Measurements from ENCODE around the gene PHRF1. TPM values are rescaled to one million over a fixed set of nuclear protein-coding genes. Genes with fewer than 3 reads are reported as not detected.
A peak's percentile ranks its signal among the peaks of the same experiment; 100 is the strongest.

PHRF1 gene
- total RNA-seq, 1 donor from 2014 or later, result 21.1 TPM

GRCh38 chr11:623349-623869, 47.1 kb downstream of the PHRF1 start:
- no peak overlapping the region for H3K4me3 ChIP-seq (ENCODE audit: low read depth, low read length)
- peaks cover 4% of the 10 kb centered on the region for H3K27me3 ChIP-seq (ENCODE audit: control insufficient read depth, insufficient read depth, low read length)
- DNase-seq (ENCODE audit: low read depth) (no peak), FAIRE-seq (no peak)
- peaks cover 3% of the 10 kb centered on the region for H3K36me3 ChIP-seq (ENCODE audit: control insufficient read depth, insufficient read depth, low read length)
- TF ChIP-seq, protein P1, sequence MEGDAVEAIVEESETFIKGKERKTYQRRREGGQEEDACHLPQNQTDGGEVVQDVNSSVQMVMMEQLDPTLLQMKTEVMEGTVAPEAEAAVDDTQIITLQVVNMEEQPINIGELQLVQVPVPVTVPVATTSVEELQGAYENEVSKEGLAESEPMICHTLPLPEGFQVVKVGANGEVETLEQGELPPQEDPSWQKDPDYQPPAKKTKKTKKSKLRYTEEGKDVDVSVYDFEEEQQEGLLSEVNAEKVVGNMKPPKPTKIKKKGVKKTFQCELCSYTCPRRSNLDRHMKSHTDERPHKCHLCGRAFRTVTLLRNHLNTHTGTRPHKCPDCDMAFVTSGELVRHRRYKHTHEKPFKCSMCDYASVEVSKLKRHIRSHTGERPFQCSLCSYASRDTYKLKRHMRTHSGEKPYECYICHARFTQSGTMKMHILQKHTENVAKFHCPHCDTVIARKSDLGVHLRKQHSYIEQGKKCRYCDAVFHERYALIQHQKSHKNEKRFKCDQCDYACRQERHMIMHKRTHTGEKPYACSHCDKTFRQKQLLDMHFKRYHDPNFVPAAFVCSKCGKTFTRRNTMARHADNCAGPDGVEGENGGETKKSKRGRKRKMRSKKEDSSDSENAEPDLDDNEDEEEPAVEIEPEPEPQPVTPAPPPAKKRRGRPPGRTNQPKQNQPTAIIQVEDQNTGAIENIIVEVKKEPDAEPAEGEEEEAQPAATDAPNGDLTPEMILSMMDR (IDR thresholded peaks at IDR 0.05; ENCODE audit: insufficient read depth, low read length, severe bottlenecking), result no peak

DNA sequence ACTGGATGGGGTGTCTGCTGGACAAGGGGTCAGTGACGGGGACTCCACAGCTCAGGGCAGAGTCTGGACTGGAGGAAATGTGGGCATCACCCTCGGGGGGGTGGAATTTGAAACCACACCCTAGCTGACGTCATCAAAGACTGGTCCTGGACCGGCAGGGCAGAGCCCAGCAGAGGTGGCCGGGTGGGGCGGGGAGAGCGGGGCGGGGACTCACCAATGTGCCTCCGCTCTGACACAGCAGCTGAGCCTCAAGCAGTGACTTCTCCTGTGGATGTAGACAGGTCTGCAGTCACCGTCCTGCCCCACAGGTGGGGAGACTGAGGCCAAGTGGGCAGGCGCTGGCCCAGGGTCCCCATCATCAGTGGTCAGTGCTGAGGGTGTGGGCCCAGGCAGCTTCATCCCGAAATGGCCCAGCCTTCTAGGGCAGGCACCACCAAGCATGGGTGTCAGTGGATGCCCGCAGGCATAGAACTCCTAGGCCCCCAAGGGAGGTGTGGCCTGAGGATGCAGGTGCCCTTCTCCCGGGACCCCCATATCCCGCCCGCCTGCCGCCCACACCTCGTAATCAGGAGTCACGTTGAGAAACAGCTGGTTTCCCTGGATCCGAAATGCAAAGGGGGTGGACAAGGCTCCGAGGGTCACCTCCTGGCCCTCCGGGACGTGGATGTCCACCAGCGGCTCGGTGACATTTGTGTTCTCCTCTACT, 47.9 kb downstream of the PHRF1 start:
- TF ChIP-seq, protein P1 (IDR thresholded peaks at IDR 0.05; ENCODE audit: insufficient read depth, low read length, severe bottlenecking), result no peak
- H3K4me3 ChIP-seq (ENCODE audit: low read depth, low read length), result no peak overlapping the region
- H3K27me3 ChIP-seq (ENCODE audit: control insufficient read depth, insufficient read depth, low read length), result peaks cover 4% of the 10 kb centered on the region
- peaks cover 3% of the 10 kb centered on the region for H3K36me3 ChIP-seq (ENCODE audit: control insufficient read depth, insufficient read depth, low read length)
- DNase-seq (ENCODE audit: low read depth) (peak; percentile 48), FAIRE-seq (no peak)

GRCh38 chr11:624705-625635, 48.7 kb downstream of the PHRF1 start, which contains the start of gene CDHR5:
Gene CDHR5, minus strand, starts transcription at chr11:624955. Its CDS starts 53 bp downstream, at chr11:624902.
- TF ChIP-seq, protein P1 (IDR thresholded peaks at IDR 0.05; ENCODE audit: insufficient read depth, low read length, severe bottlenecking), result no peak
- no peak for DNase-seq (ENCODE audit: low read depth)
- no peak for FAIRE-seq
- peaks cover 4% of the 10 kb centered on the region for H3K27me3 ChIP-seq (ENCODE audit: control insufficient read depth, insufficient read depth, low read length)
- no peak within 1 kb of the TSS for H3K4me3 ChIP-seq (ENCODE audit: low read depth, low read length)
- H3K36me3 ChIP-seq (ENCODE audit: control insufficient read depth, insufficient read depth, low read length), result peaks cover 1% of the 10 kb centered on the region

GRCh38 chr11:625636-626268, 49.5 kb downstream of the PHRF1 start:
- DNase-seq (ENCODE audit: low read depth) (no peak), FAIRE-seq (no peak)
- TF ChIP-seq, protein P1 (IDR thresholded peaks at IDR 0.05; ENCODE audit: insufficient read depth, low read length, severe bottlenecking), result no peak
- peaks cover 1% of the 10 kb centered on the region for H3K36me3 ChIP-seq (ENCODE audit: control insufficient read depth, insufficient read depth, low read length)
- no peak overlapping the region for H3K4me3 ChIP-seq (ENCODE audit: low read depth, low read length)
- peaks cover 4% of the 10 kb centered on the region for H3K27me3 ChIP-seq (ENCODE audit: control insufficient read depth, insufficient read depth, low read length)

DNA sequence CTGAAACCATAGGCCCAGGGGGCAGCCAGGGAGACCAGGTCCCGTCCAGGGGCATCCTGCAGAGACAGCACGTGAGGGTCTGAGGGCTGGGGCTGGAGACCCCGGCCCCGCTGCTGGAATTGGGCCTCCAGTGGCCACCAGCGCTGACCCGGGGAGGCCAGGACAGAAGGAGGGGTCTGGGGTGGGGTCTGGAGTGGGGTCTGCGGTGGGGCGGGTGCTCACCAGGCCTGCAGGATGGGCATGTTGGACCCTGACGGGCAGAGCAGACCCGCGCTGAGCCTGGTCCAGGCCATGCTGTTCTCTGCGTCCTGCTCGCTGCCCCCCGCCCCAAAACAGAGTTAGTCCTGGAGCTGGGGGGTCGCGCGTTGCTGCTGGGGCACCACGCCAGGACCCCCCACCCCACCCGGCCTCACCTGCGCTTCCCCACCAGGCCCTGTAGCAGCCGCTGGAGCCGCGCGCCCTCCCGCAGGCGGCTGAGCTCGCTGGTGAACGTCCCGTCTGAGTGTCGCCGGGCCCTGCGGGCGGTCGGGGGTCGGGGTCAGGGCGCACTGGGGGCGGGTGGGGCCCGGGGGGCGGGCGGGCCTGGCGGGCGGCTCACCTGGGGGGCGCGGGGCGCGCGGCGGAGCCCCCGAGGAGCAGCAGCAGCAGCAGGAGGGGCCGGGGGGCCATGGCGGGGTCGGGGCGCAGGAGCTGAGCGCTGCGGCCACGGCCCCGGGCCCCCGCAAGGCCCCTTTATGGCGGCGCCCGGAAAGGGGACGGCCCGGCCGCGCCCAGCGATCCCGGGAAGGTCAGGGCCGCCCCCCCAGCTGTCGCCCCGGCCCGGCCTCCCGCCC, 50.4 kb downstream of the PHRF1 start, which contains the start of gene SCT:
SCT (minus strand) TSS at position 707 of the 833 bp plus-strand sequence; CDS start at position 669, 38 bp downstream.
- peaks cover 4% of the 10 kb centered on the region for H3K27me3 ChIP-seq (ENCODE audit: control insufficient read depth, insufficient read depth, low read length)
- FAIRE-seq, result no peak
- no peak within 1 kb of the TSS for H3K4me3 ChIP-seq (ENCODE audit: low read depth, low read length)
- peaks cover 1% of the 10 kb centered on the region for H3K36me3 ChIP-seq (ENCODE audit: control insufficient read depth, insufficient read depth, low read length)
- TF ChIP-seq, protein P1 (IDR thresholded peaks at IDR 0.05; ENCODE audit: insufficient read depth, low read length, severe bottlenecking), result no peak
- DNase-seq (ENCODE audit: low read depth), result no peak
